Upper lobe of left lung (tissue), 6 donors: ENCODE measurements around the gene FAM131B. TPM values are rescaled to one million over a fixed set of nuclear protein-coding genes. Genes with fewer than 3 reads are reported as not detected.

Source experiments
- ATAC-seq, 2 donors: fragments of 200-7000 bp; cut with Tn5 transposase; one replicate each; pipeline ENCODE4 v1.9.1; 2022; ENCODE audit warnings: mild to moderate bottlenecking in 2 of 2, moderate library complexity in 2 of 2; ENCODE audit not compliant: low FRiP score in 2 of 2
- DNase-seq, 2 donors: peaks; one replicate each; pipeline ENCODE4 v3.0.0-alpha.2; 2019 to 2020
- H3K27ac ChIP-seq, 4 donors: fragments of 200-600 bp; sonication (generic); one replicate each; pipeline ENCODE4 v1.5.1; 2016 to 2019
- H3K27me3 ChIP-seq, 4 donors: fragments of 200-600 bp; sonication (generic); one replicate each; pipeline ENCODE4 v1.5.1; 2017 to 2019
- H3K36me3 ChIP-seq, 4 donors: fragments of 200-600 bp; sonication (generic); one replicate each; pipeline ENCODE4 v1.5.1; 2016 to 2019
- H3K4me1 ChIP-seq, 4 donors: fragments of 200-600 bp; sonication (generic); one replicate each; pipeline ENCODE4 v1.5.1; 2018 to 2019
- H3K4me3 ChIP-seq, 4 donors: fragments of 200-600 bp; sonication (generic); one replicate each; pipeline ENCODE4 v1.5.1; 2017 to 2019; ENCODE audit warnings: mild to moderate bottlenecking in 2 of 4, moderate library complexity in 1 of 4
- H3K9me3 ChIP-seq, 4 donors: fragments of 200-600 bp; sonication (generic); one replicate each; pipeline ENCODE4 v1.5.1; 2018 to 2019
- EP300 ChIP-seq, 4 donors: sonication (generic); formaldehyde crosslinking; IDR thresholded peaks; one replicate each; pipeline ENCODE4 v1.5.1; 2017; ENCODE audit warnings: antibody characterized with exemption in 4 of 4, control low read depth in 2 of 4
- POLR2A ChIP-seq, 4 donors: fragments of 450-650 bp; IDR thresholded peaks; one replicate each; pipeline ENCODE4 v1.5.1; 2016 to 2017; ENCODE audit warnings: antibody characterized with exemption in 4 of 4, mild to moderate bottlenecking in 2 of 4
- POLR2AphosphoS5 ChIP-seq, 2 donors: sonication (generic); formaldehyde crosslinking; IDR thresholded peaks; one replicate each; pipeline ENCODE4 v1.5.1; 2017; ENCODE audit warnings: antibody characterized with exemption in 2 of 2
- WGBS, 2 donors: methylation state at CpG; one replicate each; pipeline ENCODE4 v1.1.5; 2017 to 2018; 5-methylcytosine and 5-hydroxymethylcytosine counted together
- total RNA-seq, 6 donors: library from RNA; depleted of rRNA in 4 of 6; stranded (reverse); fragments of >200 nt in 4 of 6; gene quantifications; one replicate each; pipeline versions ENCODE4 v1.1.0 to v1.2.1, GENCODE V29; 2016 to 2021
- TF ChIP-seq, protein P1 (sequence below), 6 experiments: fragments of 450-650 bp in 4 of 6; fragments of 200-600 bp in 2 of 6; sonication (generic) in 2 of 6; IDR thresholded peaks; one replicate each; pipeline ENCODE4 v1.5.1; 2016 to 2019; ENCODE audit warnings: antibody characterized with exemption in 6 of 6
- donor health status: DM: no; HTN: no; CAD: no; lungs with moderate emphysema.
- donor health status: DM: no; HTN: yes; CAD: no; lungs with severe emphysema.

Gene FAM131B
- total RNA-seq, 6 donors from 2014 or later = 0.59 to 5.7 (median 0.67) TPM; not detected in 1

DNA sequence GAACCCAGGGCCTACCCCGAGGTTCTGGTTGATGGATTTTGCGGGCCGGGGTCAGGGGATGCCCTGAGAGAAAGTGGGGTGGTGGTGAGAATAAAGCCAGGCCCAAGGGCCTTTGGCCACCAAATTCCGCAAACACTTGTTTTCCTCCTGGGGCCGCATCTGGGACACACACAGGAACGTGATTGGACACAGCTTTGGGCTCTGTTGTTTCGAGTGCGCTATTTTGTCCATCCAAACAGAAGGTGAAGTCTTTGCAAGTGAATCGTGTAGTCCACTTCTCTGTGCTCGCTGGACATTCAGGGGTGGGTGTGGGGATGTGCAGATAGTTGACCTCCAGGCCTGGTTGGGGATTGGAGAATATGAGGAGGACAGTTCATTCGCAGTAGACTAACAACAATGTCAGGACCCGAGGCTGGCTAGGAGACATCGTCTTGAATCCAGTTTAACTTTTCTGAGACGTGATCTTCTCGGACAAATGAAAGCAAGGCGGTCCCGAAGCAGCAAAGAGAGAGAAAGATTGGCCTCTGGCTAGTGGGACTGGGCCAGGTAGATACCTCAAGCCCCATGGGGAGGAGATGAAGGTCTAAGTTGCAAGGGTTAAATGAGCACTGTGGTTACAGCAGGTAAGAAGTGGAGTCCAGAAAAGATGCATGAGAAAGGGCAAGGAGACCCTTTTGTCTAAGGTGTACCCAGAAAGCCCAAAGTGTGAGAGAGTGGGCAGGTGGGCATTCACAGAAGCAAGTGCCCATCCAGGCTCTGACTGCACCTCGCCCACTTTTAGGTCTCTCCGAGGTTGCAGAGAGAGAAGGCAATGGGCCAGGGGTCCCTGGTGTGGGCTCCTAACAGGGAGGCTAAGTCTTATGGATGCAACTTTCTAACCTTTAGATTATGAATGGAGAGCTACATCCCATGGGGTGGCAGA lies 764 bp upstream of the FAM131B start:
- Histone ChIP-seq H3K4me1 (peaks cover 15 to 22% (median 16%) of the 10 kb centered on the region in 4 donors), H3K27ac (no peak overlapping the region), H3K36me3 (no peaks in the 10 kb centered on the region), H3K4me3 (peak overlapping the region; percentile 9 to 68 (median 54)), H3K27me3 (peaks cover 0 to 28% (median 14%) of the 10 kb centered on the region in 4 donors), H3K9me3 (no peaks in the 10 kb centered on the region)
- DNase-seq (no peak), ATAC-seq (no peak)
- TF ChIP-seq, protein P1, sequence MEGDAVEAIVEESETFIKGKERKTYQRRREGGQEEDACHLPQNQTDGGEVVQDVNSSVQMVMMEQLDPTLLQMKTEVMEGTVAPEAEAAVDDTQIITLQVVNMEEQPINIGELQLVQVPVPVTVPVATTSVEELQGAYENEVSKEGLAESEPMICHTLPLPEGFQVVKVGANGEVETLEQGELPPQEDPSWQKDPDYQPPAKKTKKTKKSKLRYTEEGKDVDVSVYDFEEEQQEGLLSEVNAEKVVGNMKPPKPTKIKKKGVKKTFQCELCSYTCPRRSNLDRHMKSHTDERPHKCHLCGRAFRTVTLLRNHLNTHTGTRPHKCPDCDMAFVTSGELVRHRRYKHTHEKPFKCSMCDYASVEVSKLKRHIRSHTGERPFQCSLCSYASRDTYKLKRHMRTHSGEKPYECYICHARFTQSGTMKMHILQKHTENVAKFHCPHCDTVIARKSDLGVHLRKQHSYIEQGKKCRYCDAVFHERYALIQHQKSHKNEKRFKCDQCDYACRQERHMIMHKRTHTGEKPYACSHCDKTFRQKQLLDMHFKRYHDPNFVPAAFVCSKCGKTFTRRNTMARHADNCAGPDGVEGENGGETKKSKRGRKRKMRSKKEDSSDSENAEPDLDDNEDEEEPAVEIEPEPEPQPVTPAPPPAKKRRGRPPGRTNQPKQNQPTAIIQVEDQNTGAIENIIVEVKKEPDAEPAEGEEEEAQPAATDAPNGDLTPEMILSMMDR (IDR thresholded peaks at IDR 0.05) = no peak
- no peak for TF ChIP-seq POLR2A (IDR thresholded peaks at IDR 0.05)
- no peak for TF ChIP-seq EP300 (IDR thresholded peaks at IDR 0.05)
- TF ChIP-seq POLR2AphosphoS5 (IDR thresholded peaks at IDR 0.05) = no peak
- WGBS, 2 donors = 54 to 61% methylated on average over 16 to 19 of the region's 19 CpGs

DNA sequence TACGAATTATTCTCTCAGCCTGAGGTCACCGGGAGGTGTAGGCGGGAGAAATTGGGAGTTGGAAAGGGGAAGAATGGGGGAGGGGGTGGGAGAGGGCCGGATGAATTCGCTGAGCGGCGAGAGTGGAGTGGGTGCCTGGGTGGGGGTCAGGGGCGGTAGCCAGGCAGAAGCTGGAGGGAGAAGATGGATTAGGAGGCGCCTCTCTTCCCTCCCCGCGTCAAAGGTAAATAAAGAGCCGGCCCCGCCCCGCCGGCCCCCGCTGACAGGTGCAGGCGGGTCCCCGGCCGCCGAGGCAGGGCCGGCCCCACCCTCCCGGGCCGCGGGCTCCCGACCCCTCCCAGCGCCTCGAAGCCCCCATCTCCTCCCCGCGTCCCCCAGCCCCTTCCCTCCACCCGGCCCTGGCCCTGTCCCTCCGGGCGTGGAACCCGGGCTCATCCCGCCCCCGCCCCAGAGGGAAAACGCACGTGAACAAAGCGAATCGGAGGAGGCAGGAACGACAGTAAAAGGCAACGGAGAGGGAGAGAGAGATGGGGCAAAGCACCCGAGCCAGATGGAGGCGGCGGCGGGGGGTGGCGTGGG lies 872 bp downstream of the FAM131B start:
- no peak for ATAC-seq
- 3 to 11% methylated on average over 16 to 38 of the region's 46 CpGs for WGBS, 2 donors
- Histone ChIP-seq H3K36me3 (no peaks in the 10 kb centered on the region), H3K27ac (peak overlapping the region in 1 of 4 donors; percentile 5), H3K4me1 (peaks cover 15 to 22% (median 16%) of the 10 kb centered on the region in 4 donors), H3K27me3 (peaks cover 0 to 28% (median 14%) of the 10 kb centered on the region in 4 donors), H3K9me3 (no peaks in the 10 kb centered on the region), H3K4me3 (peak overlapping the region; percentile 40 to 68 (median 54))
- DNase-seq = no peak
- TF ChIP-seq POLR2A (IDR thresholded peaks at IDR 0.05) = no peak
- TF ChIP-seq POLR2AphosphoS5 (IDR thresholded peaks at IDR 0.05) = no peak
- no peak for TF ChIP-seq EP300 (IDR thresholded peaks at IDR 0.05)

DNA sequence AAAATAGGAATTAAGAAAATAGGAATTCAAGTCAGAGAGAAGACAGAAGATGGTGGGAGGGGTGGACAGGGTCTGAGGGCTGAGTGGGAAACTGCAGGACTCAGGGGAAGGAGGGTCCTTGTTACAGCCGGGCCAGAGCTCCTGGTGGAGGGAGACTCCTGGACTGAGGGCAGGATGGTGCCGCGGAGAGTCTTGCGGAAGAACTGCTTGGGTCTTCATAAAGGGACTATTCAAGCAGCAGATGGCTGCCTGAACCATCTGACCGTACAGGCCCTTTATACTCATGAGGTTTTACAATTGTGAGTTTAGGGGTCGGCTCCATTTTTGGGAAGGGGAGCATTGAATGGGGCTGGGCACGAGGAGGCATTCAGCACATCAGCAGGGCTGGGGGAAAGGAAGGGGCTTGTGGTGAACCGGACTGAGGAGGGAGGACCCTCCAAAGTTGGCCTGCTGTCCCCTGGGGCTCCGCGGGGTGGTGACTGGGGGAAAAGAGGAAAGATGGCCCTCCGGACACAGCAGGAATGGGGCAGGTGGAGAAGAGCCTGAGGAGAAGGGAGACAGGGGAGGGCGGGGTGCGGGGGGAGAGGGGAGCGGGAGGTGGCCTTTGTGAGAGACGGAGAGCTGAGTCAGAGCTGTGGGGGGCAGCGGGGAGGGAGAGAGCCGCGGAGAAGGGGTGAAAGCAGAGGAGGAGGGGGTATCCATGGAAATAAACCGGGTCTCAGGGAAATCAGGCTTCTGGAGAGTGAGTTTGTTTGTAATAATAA lies 1.5 kb downstream of the FAM131B start:
- no peak for DNase-seq
- no peaks in the 10 kb centered on the region for H3K9me3 ChIP-seq
- TF ChIP-seq, protein P1 (IDR thresholded peaks at IDR 0.05) = no peak
- no peak for TF ChIP-seq EP300 (IDR thresholded peaks at IDR 0.05)
- no peak for TF ChIP-seq POLR2A (IDR thresholded peaks at IDR 0.05)
- TF ChIP-seq POLR2AphosphoS5 (IDR thresholded peaks at IDR 0.05) = no peak
- H3K4me1 ChIP-seq = peaks cover 15 to 22% (median 16%) of the 10 kb centered on the region in 4 donors
- no peaks in the 10 kb centered on the region for H3K36me3 ChIP-seq
- no peak for ATAC-seq
- 42 to 45% methylated on average over 19 of the region's 19 CpGs for WGBS, 2 donors
- peak overlapping the region in 1 of 4 donors; percentile 57 for H3K4me3 ChIP-seq
- H3K27ac ChIP-seq = no peak overlapping the region
- H3K27me3 ChIP-seq = peaks cover 0 to 28% (median 14%) of the 10 kb centered on the region in 4 donors

DNA sequence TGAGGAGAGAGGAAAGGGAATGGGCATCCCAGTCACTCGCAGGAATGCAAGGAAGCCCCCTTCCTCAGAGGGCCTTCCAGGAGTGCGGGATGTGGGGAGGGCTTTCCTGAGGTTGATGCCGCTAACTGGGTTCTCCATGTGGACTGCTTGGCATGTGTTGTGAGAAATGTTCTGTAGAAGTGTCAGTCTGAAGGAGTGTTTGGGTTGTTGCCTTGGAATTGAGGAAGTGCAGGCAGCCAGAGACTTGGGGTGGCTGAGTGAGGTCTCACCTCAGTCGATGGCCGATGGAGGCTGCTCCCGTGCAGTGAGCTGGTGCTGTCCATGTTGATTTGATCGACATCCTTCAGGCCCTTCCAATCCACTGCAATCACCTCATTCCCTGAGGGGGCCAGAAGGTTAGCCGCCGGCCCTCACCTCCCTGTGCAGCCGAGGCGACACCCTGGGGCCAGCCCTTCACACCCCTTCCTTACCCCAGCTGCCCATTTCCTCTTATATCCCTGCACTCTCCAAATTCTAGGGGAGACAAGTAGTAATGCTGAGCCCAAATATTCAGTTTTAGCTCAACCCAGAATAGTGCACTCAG lies 2.7 kb downstream of the FAM131B start:
- H3K4me3 ChIP-seq = no peak overlapping the region
- no peak overlapping the region for H3K27ac ChIP-seq
- WGBS, 2 donors = 68 to 70% methylated on average over 10 to 11 of the region's 11 CpGs
- no peaks in the 10 kb centered on the region for H3K9me3 ChIP-seq
- H3K4me1 ChIP-seq = peaks cover 15 to 22% (median 16%) of the 10 kb centered on the region in 4 donors
- no peaks in the 10 kb centered on the region for H3K36me3 ChIP-seq
- TF ChIP-seq POLR2A (IDR thresholded peaks at IDR 0.05) (no peak), EP300 (IDR thresholded peaks at IDR 0.05) (no peak), POLR2AphosphoS5 (IDR thresholded peaks at IDR 0.05) (no peak)
- TF ChIP-seq, protein P1 (IDR thresholded peaks at IDR 0.05) = no peak
- DNase-seq = no peak
- ATAC-seq = no peak
- peaks cover 0 to 28% (median 14%) of the 10 kb centered on the region in 4 donors for H3K27me3 ChIP-seq
